Nephron progenitor cell (in vitro differentiated cells): ENCODE results near the gene FSTL4.
A peak's percentile ranks its signal among the peaks of the same experiment; 100 is the strongest.

Experiments
- DNase-seq: peaks from one replicate; pipeline ENCODE4 v3.0.0; 2021
- H3K27ac Mint-ChIP-seq: 2 replicates; pipeline ENCODE4 v1.8.0; 2021; ENCODE audit warnings: mild to moderate bottlenecking, moderate library complexity, mixed read lengths
- H3K27me3 Mint-ChIP-seq: 2 replicates; pipeline ENCODE4 v1.8.0; 2021; ENCODE audit warnings: mild to moderate bottlenecking, low read depth, mixed read lengths; ENCODE audit not compliant: poor library complexity
- H3K36me3 Mint-ChIP-seq: 2 replicates; pipeline ENCODE4 v1.8.0; 2021; ENCODE audit warnings: low read depth, mixed read lengths
- H3K4me1 Mint-ChIP-seq: 2 replicates; pipeline ENCODE4 v1.8.0; 2021; ENCODE audit warnings: mixed read lengths
- H3K4me3 Mint-ChIP-seq: 2 replicates; pipeline ENCODE4 v1.8.0; 2021; ENCODE audit warnings: mild to moderate bottlenecking, moderate library complexity, mixed read lengths
- H3K9me3 Mint-ChIP-seq: 2 replicates; pipeline ENCODE4 v1.8.0; 2021; ENCODE audit warnings: mild to moderate bottlenecking, moderate library complexity, mixed read lengths
- TF ChIP-seq, protein P1 (sequence below): fragments of 200-600 bp; sonication (generic); IDR thresholded peaks from 2 replicates; pipeline ENCODE4 v1.5.0; 2021; ENCODE audit warnings: antibody characterized with exemption

FSTL4 gene

GRCh38 chr5:133376986-133377385 is 235.4 kb downstream of the FSTL4 start:
- H3K27me3 Mint-ChIP-seq, result peaks cover 6% of the 10 kb centered on the region
- no peak for DNase-seq
- TF ChIP-seq, protein P1, sequence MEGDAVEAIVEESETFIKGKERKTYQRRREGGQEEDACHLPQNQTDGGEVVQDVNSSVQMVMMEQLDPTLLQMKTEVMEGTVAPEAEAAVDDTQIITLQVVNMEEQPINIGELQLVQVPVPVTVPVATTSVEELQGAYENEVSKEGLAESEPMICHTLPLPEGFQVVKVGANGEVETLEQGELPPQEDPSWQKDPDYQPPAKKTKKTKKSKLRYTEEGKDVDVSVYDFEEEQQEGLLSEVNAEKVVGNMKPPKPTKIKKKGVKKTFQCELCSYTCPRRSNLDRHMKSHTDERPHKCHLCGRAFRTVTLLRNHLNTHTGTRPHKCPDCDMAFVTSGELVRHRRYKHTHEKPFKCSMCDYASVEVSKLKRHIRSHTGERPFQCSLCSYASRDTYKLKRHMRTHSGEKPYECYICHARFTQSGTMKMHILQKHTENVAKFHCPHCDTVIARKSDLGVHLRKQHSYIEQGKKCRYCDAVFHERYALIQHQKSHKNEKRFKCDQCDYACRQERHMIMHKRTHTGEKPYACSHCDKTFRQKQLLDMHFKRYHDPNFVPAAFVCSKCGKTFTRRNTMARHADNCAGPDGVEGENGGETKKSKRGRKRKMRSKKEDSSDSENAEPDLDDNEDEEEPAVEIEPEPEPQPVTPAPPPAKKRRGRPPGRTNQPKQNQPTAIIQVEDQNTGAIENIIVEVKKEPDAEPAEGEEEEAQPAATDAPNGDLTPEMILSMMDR, result no peak

DNA sequence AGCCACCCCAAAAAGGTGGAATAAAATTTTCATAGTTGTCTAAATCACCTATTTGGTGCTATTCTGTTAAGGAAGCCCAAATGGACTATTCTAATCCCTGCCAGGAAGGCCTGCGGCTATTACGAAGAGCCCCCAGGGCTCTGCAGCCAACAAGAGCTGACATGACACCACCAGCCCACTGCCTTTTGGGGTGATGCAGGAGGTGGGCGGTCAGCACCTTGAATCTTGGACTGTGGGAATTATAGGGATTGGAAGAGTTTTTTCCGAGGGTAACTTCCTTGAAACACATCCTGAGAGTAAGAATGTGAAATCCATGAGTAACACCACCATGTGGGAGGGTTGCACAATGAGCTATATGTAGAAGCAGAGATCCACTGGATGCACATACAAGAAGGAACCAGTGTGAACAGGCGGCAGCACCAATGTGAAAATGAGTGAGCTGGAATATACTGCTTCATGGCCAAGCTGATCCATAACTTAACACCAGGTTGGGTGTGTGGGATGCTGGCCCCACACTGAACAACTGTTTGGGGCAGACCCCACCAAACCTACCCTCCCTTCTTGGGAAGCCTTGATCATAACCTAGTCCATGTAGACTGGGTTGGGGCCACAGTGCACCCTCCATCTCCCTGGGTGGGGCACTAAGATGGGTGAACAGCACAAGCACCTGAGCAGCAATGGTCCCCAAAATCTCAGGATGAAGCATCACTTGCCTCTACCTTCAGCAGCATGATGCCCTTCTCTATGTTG is 239.0 kb downstream of the FSTL4 start:
- Mint-ChIP-seq H3K27me3 (peaks cover 6% of the 10 kb centered on the region), H3K4me3 (no peak overlapping the region), H3K4me1 (peaks cover 44% of the 10 kb centered on the region), H3K9me3 (peaks cover 39% of the 10 kb centered on the region), H3K27ac (no peak overlapping the region), H3K36me3 (peaks cover 23% of the 10 kb centered on the region)
- TF ChIP-seq, protein P1, result no peak
- DNase-seq, result no peak

More at GRCh38 chr5:133376986-133377385, 235.4 kb downstream of the FSTL4 start:
- Mint-ChIP-seq H3K27ac (no peak overlapping the region), H3K4me3 (no peak overlapping the region), H3K4me1 (peaks cover 8% of the 10 kb centered on the region), H3K36me3 (peaks cover 23% of the 10 kb centered on the region), H3K9me3 (peaks cover 51% of the 10 kb centered on the region)

GRCh38 chr5:133372293-133372937 is 239.9 kb downstream of the FSTL4 start:
- Mint-ChIP-seq H3K4me3 (no peak overlapping the region), H3K27me3 (peaks cover 9% of the 10 kb centered on the region), H3K27ac (peak overlapping the region; percentile 38), H3K36me3 (peaks cover 17% of the 10 kb centered on the region), H3K9me3 (peaks cover 30% of the 10 kb centered on the region), H3K4me1 (peaks cover 52% of the 10 kb centered on the region)
- TF ChIP-seq, protein P1, result no peak
- DNase-seq, result no peak

- Mint-ChIP-seq H3K36me3 (peaks cover 10% of the 10 kb centered on the region), H3K4me1 (peaks cover 61% of the 10 kb centered on the region), H3K27me3 (peaks cover 10% of the 10 kb centered on the region), H3K4me3 (no peak overlapping the region), H3K9me3 (peaks cover 21% of the 10 kb centered on the region), H3K27ac (no peak overlapping the region)
- TF ChIP-seq, protein P1, result no peak
- DNase-seq, result no peak
Measured at GRCh38 chr5:133371371-133372155, 240.8 kb downstream of the FSTL4 start.

DNA sequence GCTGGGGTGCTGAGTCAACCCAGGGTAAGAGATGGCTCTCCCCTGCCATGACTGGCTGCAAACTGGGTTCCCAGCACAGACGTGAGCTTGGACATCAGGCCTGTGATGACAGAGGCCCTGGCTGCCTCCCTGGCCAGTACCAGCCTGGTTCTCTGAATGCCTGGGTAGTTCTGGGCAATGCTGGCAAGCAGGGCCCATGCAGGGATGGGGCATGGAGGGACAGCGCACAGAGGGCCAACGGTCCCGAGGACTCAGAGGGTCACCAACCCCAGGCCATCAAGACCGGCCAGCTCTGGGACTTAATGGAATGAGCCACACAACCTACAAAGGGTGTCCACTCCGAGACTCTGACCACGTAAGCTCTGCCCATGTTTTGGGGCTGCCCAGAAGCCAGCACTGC is 241.4 kb downstream of the FSTL4 start:
- Mint-ChIP-seq H3K9me3 (peaks cover 15% of the 10 kb centered on the region), H3K4me3 (no peak overlapping the region), H3K36me3 (peaks cover 5% of the 10 kb centered on the region), H3K27me3 (peaks cover 16% of the 10 kb centered on the region), H3K27ac (no peak overlapping the region), H3K4me1 (peaks cover 68% of the 10 kb centered on the region)
- DNase-seq, result no peak
- TF ChIP-seq, protein P1, result no peak
